H9 (cell line): ENCODE measurements around the gene HS3ST6. TPM values are rescaled to one million over a fixed set of nuclear protein-coding genes. Genes with fewer than 3 reads are reported as not detected.

ENCODE experiments used
- DNase-seq: peaks from one replicate; pipeline ENCODE4 v3.0.0-alpha.2; 2017
- H2AFZ ChIP-seq: one replicate; pipeline ENCODE4 v1.6.1; 2013; ENCODE audit warnings: mild to moderate bottlenecking, low read length, control low read depth, moderate library complexity
- H2AK5ac ChIP-seq: 2 replicates; pipeline ENCODE4 v1.6.1; 2013; ENCODE audit warnings: low read length, control low read depth, mixed read lengths; ENCODE audit not compliant: insufficient read length
- H2BK120ac ChIP-seq: one replicate; pipeline ENCODE4 v1.6.1; 2013; ENCODE audit warnings: low read depth, mild to moderate bottlenecking, low read length, control low read depth, inconsistent platforms; ENCODE audit not compliant: poor library complexity, severe bottlenecking
- H2BK12ac ChIP-seq: 2 replicates; pipeline ENCODE4 v1.6.1; 2013; ENCODE audit warnings: low read length, control low read depth, mixed read lengths, low read depth; ENCODE audit not compliant: insufficient read length
- H2BK15ac ChIP-seq: 2 replicates; pipeline ENCODE4 v1.6.1; 2013; ENCODE audit warnings: low read depth, low read length, control low read depth
- H2BK20ac ChIP-seq: one replicate; pipeline ENCODE4 v1.6.1; 2013; ENCODE audit warnings: low read depth, mild to moderate bottlenecking, low read length, control low read depth, inconsistent platforms; ENCODE audit not compliant: poor library complexity, severe bottlenecking
- H2BK5ac ChIP-seq: 2 replicates; pipeline ENCODE4 v1.6.1; 2013; ENCODE audit warnings: low read length, control low read depth, mixed read lengths; ENCODE audit not compliant: insufficient read length
- H3K14ac ChIP-seq: 2 replicates; pipeline ENCODE4 v1.6.1; 2013; ENCODE audit warnings: low read length, control low read depth; ENCODE audit not compliant: insufficient read depth
- H3K18ac ChIP-seq: 2 replicates; pipeline ENCODE4 v1.6.1; 2013; ENCODE audit warnings: low read depth, mild to moderate bottlenecking, mixed read lengths, low read length, control low read depth; ENCODE audit not compliant: insufficient read length
- H3K23ac ChIP-seq: 2 replicates; pipeline ENCODE4 v1.6.1; 2013; ENCODE audit warnings: low read length, control low read depth, mixed read lengths, low read depth; ENCODE audit not compliant: insufficient read length
- H3K23me2 ChIP-seq: 2 replicates; pipeline ENCODE4 v1.6.1; 2013; ENCODE audit warnings: low read depth, mild to moderate bottlenecking, mixed read lengths, low read length, control low read depth; ENCODE audit not compliant: insufficient read length, poor library complexity, severe bottlenecking
- H3K27ac ChIP-seq: 2 replicates; pipeline ENCODE4 v1.5.1; 2013; ENCODE audit warnings: low read length, control low read depth, mixed read lengths, low read depth; ENCODE audit not compliant: insufficient read length
- H3K27me3 ChIP-seq: 2 replicates; pipeline ENCODE4 v1.6.1; 2013; ENCODE audit warnings: low read length, control low read depth, inconsistent platforms; ENCODE audit not compliant: insufficient read depth
- H3K4ac ChIP-seq: 2 replicates; pipeline ENCODE4 v1.6.1; 2013; ENCODE audit warnings: low read depth, mild to moderate bottlenecking, control low read depth, inconsistent platforms, low read length, moderate library complexity
- H3K4me1 ChIP-seq: 2 replicates; pipeline ENCODE4 v1.6.1; 2013; ENCODE audit warnings: low read length, control low read depth, inconsistent platforms; ENCODE audit not compliant: insufficient read depth
- H3K4me2 ChIP-seq: 2 replicates; pipeline ENCODE4 v1.6.1; 2013; ENCODE audit warnings: low read length, control low read depth, mixed read lengths; ENCODE audit not compliant: insufficient read length, insufficient read depth
- H3K56ac ChIP-seq: 2 replicates; pipeline ENCODE4 v1.6.1; 2013; ENCODE audit warnings: low read depth, mild to moderate bottlenecking, mixed read lengths, low read length, control low read depth; ENCODE audit not compliant: insufficient read length
- H3K79me1 ChIP-seq: 2 replicates; pipeline ENCODE4 v1.6.1; 2013; ENCODE audit warnings: low read depth, mild to moderate bottlenecking, moderate library complexity, low read length, control low read depth, inconsistent platforms; ENCODE audit not compliant: insufficient read depth, poor library complexity, severe bottlenecking
- H3K79me2 ChIP-seq: 2 replicates; pipeline ENCODE4 v1.6.1; 2013; ENCODE audit warnings: low read length, control low read depth, inconsistent platforms; ENCODE audit not compliant: insufficient read depth
- H3K9ac ChIP-seq: 2 replicates; pipeline ENCODE4 v1.6.1; 2013; ENCODE audit warnings: low read length, control low read depth, mixed read lengths; ENCODE audit not compliant: insufficient read length; ENCODE audit errors: extremely low read depth
- H3K9me3 ChIP-seq: one replicate; pipeline ENCODE4 v1.6.1; 2013; ENCODE audit warnings: low read depth, low read length, inconsistent platforms; ENCODE audit not compliant: control insufficient read depth
- H3T11ph ChIP-seq: one replicate; pipeline ENCODE4 v1.6.1; 2013; ENCODE audit warnings: mild to moderate bottlenecking, low read length, control low read depth, inconsistent platforms
- H4K20me1 ChIP-seq: one replicate; pipeline ENCODE4 v1.6.1; 2013; ENCODE audit not compliant: control insufficient read depth, insufficient read length, insufficient read depth
- H4K5ac ChIP-seq: 2 replicates; pipeline ENCODE4 v1.6.1; 2013; ENCODE audit warnings: low read depth, mild to moderate bottlenecking, mixed read lengths, low read length, control low read depth; ENCODE audit not compliant: insufficient read length
- H4K8ac ChIP-seq: replicated peaks from 2 replicates; pipeline ENCODE4 v1.6.1; 2013; ENCODE audit warnings: low read length, control low read depth, mixed read lengths, low read depth; ENCODE audit not compliant: insufficient read length
- H4K91ac ChIP-seq: 2 replicates; pipeline ENCODE4 v1.6.1; 2013; ENCODE audit warnings: low read depth, mild to moderate bottlenecking, moderate library complexity, mixed read lengths, low read length, control low read depth; ENCODE audit not compliant: insufficient read length
- H3K27ac Mint-ChIP-seq, 3 experiments: 2 replicates in 2 of 3; 3 replicates in 1 of 3; pipeline ENCODE4 v1.8.0; 2020 to 2021; ENCODE audit warnings: mixed read lengths in 3 of 3, mild to moderate bottlenecking in 1 of 3, moderate library complexity in 1 of 3
- H3K27me3 Mint-ChIP-seq: 2 replicates; pipeline ENCODE4 v1.8.0; 2021; ENCODE audit warnings: low read depth, mild to moderate bottlenecking, moderate library complexity, mixed read lengths
- H3K36me3 Mint-ChIP-seq, 3 experiments: 2 replicates in 2 of 3; 3 replicates in 1 of 3; pipeline ENCODE4 v1.8.0; 2020 to 2021; ENCODE audit warnings: low read depth in 3 of 3, mixed read lengths in 3 of 3; ENCODE audit not compliant: insufficient read depth in 1 of 3
- H3K4me1 Mint-ChIP-seq, 2 experiments: 2 replicates each; pipeline ENCODE4 v1.8.0; 2020; ENCODE audit warnings: mixed read lengths in 2 of 2
- H3K4me3 Mint-ChIP-seq, 2 experiments: 2 replicates in 1 of 2; 3 replicates in 1 of 2; pipeline ENCODE4 v1.8.0; 2020 to 2021; ENCODE audit warnings: mild to moderate bottlenecking in 2 of 2, mixed read lengths in 2 of 2, moderate library complexity in 1 of 2
- H3K9me3 Mint-ChIP-seq, 2 experiments: 2 replicates in 1 of 2; 3 replicates in 1 of 2; pipeline ENCODE4 v1.8.0; 2020; ENCODE audit warnings: mild to moderate bottlenecking in 2 of 2, mixed read lengths in 2 of 2, moderate library complexity in 1 of 2
- WGBS: extraction: QIAGEN DNeasy Blood & Tissue Kit; methylation state at CpG from one replicate; pipeline ENCODE4 v1.1.7; 2013; ENCODE audit warnings: missing lambda C conversion rate, low lambda C conversion rate, mixed read lengths; ENCODE audit not compliant: insufficient read length; ENCODE audit errors: extremely low coverage; 5-methylcytosine and 5-hydroxymethylcytosine counted together
- total RNA-seq: library from RNA; stranded (reverse); gene quantifications from 2 replicates; pipeline ENCODE4 v1.2.1, GENCODE V29; 2021
- TF ChIP-seq, protein P1 (sequence below): fragments of 200-600 bp; sonication (generic); conservative IDR thresholded peaks from 3 replicates; pipeline ENCODE4 v1.8.0; 2021; ENCODE audit warnings: antibody characterized with exemption, mild to moderate bottlenecking

Gene HS3ST6
- total RNA-seq, 1 experiment from 2014 or later: not detected

DNA sequence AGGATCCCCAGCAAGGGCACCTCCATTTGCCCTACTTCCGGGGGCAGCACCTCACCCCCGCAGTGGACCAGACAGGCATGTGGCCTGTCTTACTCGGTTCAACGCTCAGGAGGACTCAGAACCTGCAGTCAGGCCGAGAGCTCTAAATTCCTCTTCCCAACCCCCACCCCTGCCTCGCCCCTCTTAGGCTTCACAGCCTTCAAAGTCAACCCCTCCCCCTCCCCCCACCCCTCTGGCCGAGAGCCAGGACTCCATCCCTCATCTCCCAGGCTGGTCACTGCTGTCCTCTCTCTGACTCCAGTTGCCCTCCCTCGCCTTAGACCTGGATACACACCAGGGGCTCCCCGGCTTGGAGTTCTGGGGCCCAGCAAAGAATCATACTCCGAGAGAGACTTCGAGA is 8.1 kb upstream of the HS3ST6 start:
- Mint-ChIP-seq H3K27ac (no peak overlapping the region), H3K27me3 (peaks cover 61% of the 10 kb centered on the region), H3K9me3 (peaks cover 2 to 5% of the 10 kb centered on the region in 2 experiments; a peak in 3 of 5 replicates), H3K4me3 (peak overlapping the region in 1 of 2 experiments; percentile 26; a peak in 1 of 5 replicates), H3K4me1 (peaks cover 3 to 29% of the 10 kb centered on the region in 2 experiments), H3K36me3 (peaks cover 0 to 2% (median 0%) of the 10 kb centered on the region in 3 experiments; a peak in 1 of 7 replicates)
- Histone ChIP-seq H2BK15ac (no peak overlapping the region), H4K8ac (no peak overlapping the region), H3K23me2 (peaks cover 3% of the 10 kb centered on the region), H3K4me1 (no peaks in the 10 kb centered on the region; the same call in 1 of the 2 replicates), H4K5ac (no peak overlapping the region), H2BK12ac (no peak overlapping the region), H2AK5ac (no peak overlapping the region), H3K79me2 (no peaks in the 10 kb centered on the region), H3K23ac (no peak overlapping the region), H3K9me3 (no peaks in the 10 kb centered on the region), H2BK20ac (no peak overlapping the region), H3K56ac (no peak overlapping the region), H3K4me2 (no peak overlapping the region), H3K14ac (no peak overlapping the region), H3K9ac (no peak overlapping the region), H2BK5ac (no peak overlapping the region), H4K20me1 (no peaks in the 10 kb centered on the region), H3K18ac (no peak overlapping the region), H3K4ac (no peak overlapping the region), H3K27me3 (no peaks in the 10 kb centered on the region; the same call in 1 of the 2 replicates), H2AFZ (no peak overlapping the region), H3K27ac (no peak overlapping the region), H3T11ph (no peak overlapping the region), H2BK120ac (no peak overlapping the region), H4K91ac (no peak overlapping the region), H3K79me1 (no peaks in the 10 kb centered on the region)
- DNase-seq: no peak
- TF ChIP-seq, protein P1, sequence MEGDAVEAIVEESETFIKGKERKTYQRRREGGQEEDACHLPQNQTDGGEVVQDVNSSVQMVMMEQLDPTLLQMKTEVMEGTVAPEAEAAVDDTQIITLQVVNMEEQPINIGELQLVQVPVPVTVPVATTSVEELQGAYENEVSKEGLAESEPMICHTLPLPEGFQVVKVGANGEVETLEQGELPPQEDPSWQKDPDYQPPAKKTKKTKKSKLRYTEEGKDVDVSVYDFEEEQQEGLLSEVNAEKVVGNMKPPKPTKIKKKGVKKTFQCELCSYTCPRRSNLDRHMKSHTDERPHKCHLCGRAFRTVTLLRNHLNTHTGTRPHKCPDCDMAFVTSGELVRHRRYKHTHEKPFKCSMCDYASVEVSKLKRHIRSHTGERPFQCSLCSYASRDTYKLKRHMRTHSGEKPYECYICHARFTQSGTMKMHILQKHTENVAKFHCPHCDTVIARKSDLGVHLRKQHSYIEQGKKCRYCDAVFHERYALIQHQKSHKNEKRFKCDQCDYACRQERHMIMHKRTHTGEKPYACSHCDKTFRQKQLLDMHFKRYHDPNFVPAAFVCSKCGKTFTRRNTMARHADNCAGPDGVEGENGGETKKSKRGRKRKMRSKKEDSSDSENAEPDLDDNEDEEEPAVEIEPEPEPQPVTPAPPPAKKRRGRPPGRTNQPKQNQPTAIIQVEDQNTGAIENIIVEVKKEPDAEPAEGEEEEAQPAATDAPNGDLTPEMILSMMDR: no peak
- no CpG with 5 or more reads among the region's 11 CpGs for WGBS
